HepG2 (cell line): ENCODE results near the gene ZDHHC7. TPM values are rescaled to one million over a fixed set of nuclear protein-coding genes. Genes with fewer than 3 reads are reported as not detected.
A peak's percentile ranks its signal among the peaks of the same experiment; 100 is the strongest.

Experiments
- CBFB ChIP-seq: sonication (generic); formaldehyde crosslinking; IDR thresholded peaks from 2 replicates; pipeline ENCODE4 v1.4.0; 2020; ENCODE audit warnings: missing genetic modification reagents
- CREBL2 ChIP-seq: sonication (generic); formaldehyde crosslinking; IDR thresholded peaks from 2 replicates; pipeline ENCODE4 v1.8.1; 2023; ENCODE audit warnings: missing genetic modification reagents, mild to moderate bottlenecking, borderline replicate concordance
- HDAC1 ChIP-seq: sonication (generic); formaldehyde crosslinking; IDR thresholded peaks from 2 replicates; pipeline ENCODE4 v1.5.1; 2020; ENCODE audit warnings: mild to moderate bottlenecking, missing genetic modification reagents
- NR2F6 ChIP-seq, 2 experiments: IDR thresholded peaks; 2 replicates each; pipeline ENCODE4 v1.6.1; 2016; ENCODE audit warnings: antibody characterized with exemption in 1 of 2, mild to moderate bottlenecking in 1 of 2
- SP1 ChIP-seq, 2 experiments: fragments of 450-650 bp in 1 of 2; sonication (generic) in 1 of 2; formaldehyde crosslinking in 1 of 2; IDR thresholded peaks; 2 replicates each; pipeline versions ENCODE4 v1.4.0 to v1.6.1; 2016 to 2020; ENCODE audit warnings: missing genetic modification reagents in 1 of 2
- SRSF4 ChIP-seq: fragments of 200-400 bp; formaldehyde crosslinking; IDR thresholded peaks from one replicate; pipeline ENCODE4 v1.6.1; 2018; ENCODE audit warnings: mild to moderate bottlenecking, low read depth, low read length, moderate library complexity; ENCODE audit not compliant: poor library complexity, severe bottlenecking
- SYNCRIP ChIP-seq: fragments of 200-400 bp; formaldehyde crosslinking; IDR thresholded peaks from 2 replicates; pipeline ENCODE4 v1.6.1; 2018; ENCODE audit warnings: mild to moderate bottlenecking, low read depth, low read length; ENCODE audit not compliant: insufficient read depth
- TCF7 ChIP-seq: sonication (generic); IDR thresholded peaks from 2 replicates; pipeline ENCODE4 v1.6.1; 2016; ENCODE audit warnings: antibody characterized with exemption, low read depth
- TEAD2 ChIP-seq: sonication (generic); formaldehyde crosslinking; IDR thresholded peaks from 2 replicates; pipeline ENCODE4 v1.9.0; 2021; ENCODE audit warnings: missing genetic modification reagents
- TIGD3 ChIP-seq: sonication (generic); formaldehyde crosslinking; IDR thresholded peaks from 2 replicates; pipeline ENCODE4 v1.5.1; 2020; ENCODE audit warnings: mild to moderate bottlenecking, missing genetic modification reagents, borderline replicate concordance
- ZC3H13 ChIP-seq: sonication (generic); formaldehyde crosslinking; IDR thresholded peaks from 2 replicates; pipeline ENCODE4 v1.8.1; 2023; ENCODE audit warnings: mild to moderate bottlenecking, missing genetic modification reagents, moderate library complexity
- ZFY ChIP-seq: sonication (generic); formaldehyde crosslinking; IDR thresholded peaks from 2 replicates; pipeline ENCODE4 v1.4.0; 2020; ENCODE audit warnings: missing genetic modification reagents
- ZNF460 ChIP-seq: sonication (generic); formaldehyde crosslinking; IDR thresholded peaks from 2 replicates; pipeline ENCODE4 v1.5.1; 2020; ENCODE audit warnings: missing genetic modification reagents, mild to moderate bottlenecking, borderline replicate concordance
- ZNF564 ChIP-seq: sonication (generic); formaldehyde crosslinking; IDR thresholded peaks from 2 replicates; pipeline ENCODE4 v1.8.1; 2023; ENCODE audit warnings: mild to moderate bottlenecking, missing genetic modification reagents
- ZNF768 ChIP-seq: sonication (generic); formaldehyde crosslinking; IDR thresholded peaks from 2 replicates; pipeline ENCODE4 v1.4.0; 2020; ENCODE audit warnings: missing genetic modification reagents
- ZNF850 ChIP-seq: sonication (generic); formaldehyde crosslinking; conservative IDR thresholded peaks from 2 replicates; pipeline ENCODE4 v1.9.0; 2021; ENCODE audit warnings: mild to moderate bottlenecking, missing genetic modification reagents
- ZNF883 ChIP-seq: sonication (generic); formaldehyde crosslinking; IDR thresholded peaks from 2 replicates; pipeline ENCODE4 v1.5.1; 2020; ENCODE audit warnings: mild to moderate bottlenecking, missing genetic modification reagents; ENCODE audit errors: not compliant biosample characterization
- polyA plus RNA-seq, 8 experiments: library from polyadenylated mRNA; depleted of rRNA in 3 of 8; stranded (reverse) in 7 of 8; unstranded in 1 of 8; fragments of >200 nt; fragmentation: Illumina TruSeq in 4 of 8; extraction: Trizol in 4 of 8; gene quantifications; 2 replicates each; pipeline versions ENCODE4 v1.2.1 to v1.2.3, GENCODE V29; 2011 to 2016; ENCODE audit warnings: low read depth in 4 of 8, missing spikeins in 1 of 8, mixed read lengths in 1 of 8; ENCODE audit not compliant: insufficient read depth in 1 of 8
- total RNA-seq, 5 experiments: library from RNA; depleted of rRNA; stranded (reverse); fragments of >200 nt; fragmentation: Illumina TruSeq; extraction: Trizol; gene quantifications; 2 replicates each; pipeline ENCODE4 v1.2.3, GENCODE V29; 2016; ENCODE audit warnings: low read depth in 1 of 5
- TF ChIP-seq, protein P1 (sequence below): IDR thresholded peaks from 2 replicates; pipeline ENCODE4 v1.6.1; 2016; ENCODE audit warnings: low read depth, missing genetic modification reagents, missing compliant biosample characterization
- TF ChIP-seq, protein P2 (sequence below): sonication (generic); formaldehyde crosslinking; IDR thresholded peaks from 2 replicates; pipeline ENCODE4 v1.4.0; 2020; ENCODE audit warnings: missing genetic modification reagents

The ZDHHC7 gene
- total and polyA plus RNA-seq, 2 of the 13 experiments (the other 11 are each of a cell fraction or from before 2014, with no cell fraction given), result 46.8 to 67.6 TPM

- TF ChIP-seq, protein P1, sequence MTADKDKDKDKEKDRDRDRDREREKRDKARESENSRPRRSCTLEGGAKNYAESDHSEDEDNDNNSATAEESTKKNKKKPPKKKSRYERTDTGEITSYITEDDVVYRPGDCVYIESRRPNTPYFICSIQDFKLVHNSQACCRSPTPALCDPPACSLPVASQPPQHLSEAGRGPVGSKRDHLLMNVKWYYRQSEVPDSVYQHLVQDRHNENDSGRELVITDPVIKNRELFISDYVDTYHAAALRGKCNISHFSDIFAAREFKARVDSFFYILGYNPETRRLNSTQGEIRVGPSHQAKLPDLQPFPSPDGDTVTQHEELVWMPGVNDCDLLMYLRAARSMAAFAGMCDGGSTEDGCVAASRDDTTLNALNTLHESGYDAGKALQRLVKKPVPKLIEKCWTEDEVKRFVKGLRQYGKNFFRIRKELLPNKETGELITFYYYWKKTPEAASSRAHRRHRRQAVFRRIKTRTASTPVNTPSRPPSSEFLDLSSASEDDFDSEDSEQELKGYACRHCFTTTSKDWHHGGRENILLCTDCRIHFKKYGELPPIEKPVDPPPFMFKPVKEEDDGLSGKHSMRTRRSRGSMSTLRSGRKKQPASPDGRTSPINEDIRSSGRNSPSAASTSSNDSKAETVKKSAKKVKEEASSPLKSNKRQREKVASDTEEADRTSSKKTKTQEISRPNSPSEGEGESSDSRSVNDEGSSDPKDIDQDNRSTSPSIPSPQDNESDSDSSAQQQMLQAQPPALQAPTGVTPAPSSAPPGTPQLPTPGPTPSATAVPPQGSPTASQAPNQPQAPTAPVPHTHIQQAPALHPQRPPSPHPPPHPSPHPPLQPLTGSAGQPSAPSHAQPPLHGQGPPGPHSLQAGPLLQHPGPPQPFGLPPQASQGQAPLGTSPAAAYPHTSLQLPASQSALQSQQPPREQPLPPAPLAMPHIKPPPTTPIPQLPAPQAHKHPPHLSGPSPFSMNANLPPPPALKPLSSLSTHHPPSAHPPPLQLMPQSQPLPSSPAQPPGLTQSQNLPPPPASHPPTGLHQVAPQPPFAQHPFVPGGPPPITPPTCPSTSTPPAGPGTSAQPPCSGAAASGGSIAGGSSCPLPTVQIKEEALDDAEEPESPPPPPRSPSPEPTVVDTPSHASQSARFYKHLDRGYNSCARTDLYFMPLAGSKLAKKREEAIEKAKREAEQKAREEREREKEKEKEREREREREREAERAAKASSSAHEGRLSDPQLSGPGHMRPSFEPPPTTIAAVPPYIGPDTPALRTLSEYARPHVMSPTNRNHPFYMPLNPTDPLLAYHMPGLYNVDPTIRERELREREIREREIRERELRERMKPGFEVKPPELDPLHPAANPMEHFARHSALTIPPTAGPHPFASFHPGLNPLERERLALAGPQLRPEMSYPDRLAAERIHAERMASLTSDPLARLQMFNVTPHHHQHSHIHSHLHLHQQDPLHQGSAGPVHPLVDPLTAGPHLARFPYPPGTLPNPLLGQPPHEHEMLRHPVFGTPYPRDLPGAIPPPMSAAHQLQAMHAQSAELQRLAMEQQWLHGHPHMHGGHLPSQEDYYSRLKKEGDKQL (CRISPR knock-in tag), result no peak
- TF ChIP-seq SP1 (IDR thresholded peaks at IDR 0.05) (no peak), SP1 (CRISPR knock-in tag; IDR thresholded peaks at IDR 0.05) (no peak), TEAD2 (CRISPR knock-in tag) (no peak), ZC3H13 (CRISPR knock-in tag) (no peak), HDAC1 (CRISPR knock-in tag) (no peak), SRSF4 (no peak), ZNF564 (CRISPR knock-in tag) (no peak), ZNF850 (CRISPR knock-in tag) (no peak), CREBL2 (no peak), SYNCRIP (no peak), CBFB (CRISPR knock-in tag) (no peak), ZNF460 (CRISPR knock-in tag) (no peak), ZNF883 (CRISPR knock-in tag) (peak; percentile 70), NR2F6 (IDR thresholded peaks at IDR 0.05) (no peak), NR2F6 (CRISPR knock-in tag; IDR thresholded peaks at IDR 0.05) (0 out of 2 replicates have a peak, but pooled peaks have one; percentile 9), ZFY (CRISPR knock-in tag) (peak; percentile 53), TIGD3 (CRISPR knock-in tag) (0 out of 2 replicates have a peak, but pooled peaks have one; percentile 60), ZNF768 (CRISPR knock-in tag) (no peak; the same call in 1 of the 2 replicates), TCF7 (no peak)
- TF ChIP-seq, protein P2, sequence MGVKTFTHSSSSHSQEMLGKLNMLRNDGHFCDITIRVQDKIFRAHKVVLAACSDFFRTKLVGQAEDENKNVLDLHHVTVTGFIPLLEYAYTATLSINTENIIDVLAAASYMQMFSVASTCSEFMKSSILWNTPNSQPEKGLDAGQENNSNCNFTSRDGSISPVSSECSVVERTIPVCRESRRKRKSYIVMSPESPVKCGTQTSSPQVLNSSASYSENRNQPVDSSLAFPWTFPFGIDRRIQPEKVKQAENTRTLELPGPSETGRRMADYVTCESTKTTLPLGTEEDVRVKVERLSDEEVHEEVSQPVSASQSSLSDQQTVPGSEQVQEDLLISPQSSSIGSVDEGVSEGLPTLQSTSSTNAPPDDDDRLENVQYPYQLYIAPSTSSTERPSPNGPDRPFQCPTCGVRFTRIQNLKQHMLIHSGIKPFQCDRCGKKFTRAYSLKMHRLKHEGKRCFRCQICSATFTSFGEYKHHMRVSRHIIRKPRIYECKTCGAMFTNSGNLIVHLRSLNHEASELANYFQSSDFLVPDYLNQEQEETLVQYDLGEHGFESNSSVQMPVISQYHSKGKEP (CRISPR knock-in tag), result no peak
Observed at GRCh38 chr16:85055493-85056210, 44.3 kb upstream of the ZDHHC7 start (continued).
